Keratinocyte (primary cell): ENCODE data around the gene RPTN. TPM values are rescaled to one million over a fixed set of nuclear protein-coding genes. Genes with fewer than 3 reads are reported as not detected.
A peak's percentile ranks its signal among the peaks of the same experiment; 100 is the strongest.

Source experiments
- DNase-seq: peaks from one replicate; pipeline ENCODE4 v3.0.0-alpha.2; 2011; ENCODE audit warnings: low read depth, missing footprints, low spot score
- FAIRE-seq: peaks from 2 replicates; lab custom pipeline; 2011; peaks lifted over from hg19 to GRCh38; lab: Jason Lieb, UNC
- H2AFZ ChIP-seq: 2 replicates; pipeline ENCODE4 v1.6.0; 2012; ENCODE audit warnings: low read length, control low read depth, inconsistent platforms; ENCODE audit not compliant: control insufficient read depth
- H3K27ac ChIP-seq: 2 replicates; pipeline ENCODE4 v1.5.1; 2011; ENCODE audit warnings: low read length; ENCODE audit not compliant: control insufficient read depth, insufficient read depth
- H3K27me3 ChIP-seq: 3 replicates; pipeline ENCODE4 v1.6.0; 2011; ENCODE audit warnings: low read length; ENCODE audit not compliant: control insufficient read depth, insufficient read depth; ENCODE audit errors: extremely low read depth
- H3K36me3 ChIP-seq, 2 experiments: 2 replicates in 1 of 2; 3 replicates in 1 of 2; pipeline ENCODE4 v1.5.1; 2011; ENCODE audit warnings: low read length in 2 of 2, mild to moderate bottlenecking in 1 of 2; ENCODE audit not compliant: control insufficient read depth in 2 of 2, insufficient read depth in 2 of 2; ENCODE audit errors: extremely low read depth in 1 of 2
- H3K4me1 ChIP-seq: 3 replicates; pipeline ENCODE4 v1.5.1; 2011; ENCODE audit warnings: low read length; ENCODE audit not compliant: control insufficient read depth, insufficient read depth; ENCODE audit errors: extremely low read depth
- H3K4me2 ChIP-seq: 3 replicates; pipeline ENCODE4 v1.6.0; 2011; ENCODE audit warnings: low read depth, low read length; ENCODE audit not compliant: control insufficient read depth, insufficient read depth; ENCODE audit errors: extremely low read depth
- H3K4me3 ChIP-seq, 3 experiments: fragments of 200-600 bp in 1 of 3; sonication (generic) in 1 of 3; 2 replicates in 2 of 3; 3 replicates in 1 of 3; pipeline ENCODE4 v1.5.1; 2011 to 2016; ENCODE audit warnings: low read length in 3 of 3, mild to moderate bottlenecking in 3 of 3, control low read depth in 2 of 3, inconsistent platforms in 1 of 3, low read depth in 1 of 3, mixed read lengths in 1 of 3, mixed run types in 1 of 3, moderate library complexity in 1 of 3; ENCODE audit not compliant: control insufficient read depth in 2 of 3, insufficient read depth in 2 of 3; ENCODE audit errors: extremely low read depth in 1 of 3
- H3K79me2 ChIP-seq: 2 replicates; pipeline ENCODE4 v1.6.0; 2012; ENCODE audit warnings: low read length; ENCODE audit not compliant: control insufficient read depth, insufficient read depth
- H3K9ac ChIP-seq: 3 replicates; pipeline ENCODE4 v1.6.0; 2011; ENCODE audit warnings: low read length; ENCODE audit not compliant: control insufficient read depth, insufficient read depth; ENCODE audit errors: extremely low read depth
- H3K9me1 ChIP-seq: 3 replicates; pipeline ENCODE4 v1.6.0; 2011; ENCODE audit warnings: low read length; ENCODE audit not compliant: control insufficient read depth, insufficient read depth; ENCODE audit errors: extremely low read depth
- H3K9me3 ChIP-seq: 2 replicates; pipeline ENCODE4 v1.5.1; 2012; ENCODE audit warnings: low read depth, low read length; ENCODE audit not compliant: control insufficient read depth
- H4K20me1 ChIP-seq: 3 replicates; pipeline ENCODE4 v1.6.0; 2011; ENCODE audit warnings: low read length; ENCODE audit not compliant: control insufficient read depth, insufficient read depth; ENCODE audit errors: extremely low read depth
- CTCF ChIP-seq, 3 experiments: IDR thresholded peaks in 1 of 3; conservative IDR thresholded peaks in 1 of 3; optimal IDR thresholded peaks in 1 of 3; 2 replicates in 2 of 3; 3 replicates in 1 of 3; pipeline versions ENCODE3 to v1.5.1; 2011; ENCODE audit warnings: low read length in 3 of 3, mild to moderate bottlenecking in 3 of 3, moderate library complexity in 2 of 3, control low read depth in 1 of 3, inconsistent platforms in 1 of 3; ENCODE audit not compliant: insufficient read depth in 2 of 3; ENCODE audit errors: extremely low read depth in 1 of 3
- EZH2 ChIP-seq: IDR thresholded peaks from one replicate; pipeline ENCODE4 v1.6.1; 2012; ENCODE audit warnings: inconsistent platforms, mild to moderate bottlenecking, low read length, moderate library complexity
- dilution Hi-C: fragments of 300-500 bp; cut with MboI; formaldehyde crosslinking; loops from one replicate; pipeline ENCODE4 v1.7.0; 2020; ENCODE audit warnings: low sequenced_read_pairs; ENCODE audit not compliant: extremely low pct_ligation_motif_present
- polyA minus RNA-seq, 3 experiments: library from RNA; depleted of rRNA, polyadenylated mRNA; stranded (reverse); fragments of >200 nt; gene quantifications; 1 replicate in 1 of 3; 2 replicates in 1 of 3; 3 replicates in 1 of 3; pipeline ENCODE4 v1.2.3, GENCODE V29; 2011
- polyA plus RNA-seq, 5 experiments: library from polyadenylated mRNA; depleted of rRNA in 3 of 5; stranded (reverse) in 3 of 5; stranded (forward) in 1 of 5; unstranded in 1 of 5; fragments of >200 nt; gene quantifications; 1 replicate in 1 of 5; 2 replicates in 3 of 5; 3 replicates in 1 of 5; pipeline versions ENCODE4 v1.2.1 to v1.2.3, GENCODE V29; 2011 to 2012; ENCODE audit warnings: missing spikeins in 2 of 5, low read depth in 1 of 5, low replicate concordance in 1 of 5

The RPTN gene
- 0.37 to 0.64 TPM (median 0.42 TPM) in 3 replicates for polyA plus RNA-seq
- polyA plus RNA-seq (2011; ENCODE audit: low read depth): 10.9 TPM
- polyA plus RNA-seq (2011; cell fraction: cytosol; rRNA removed): 0.31 and 0.75 TPM in 2 replicates
- 0.99 and 3.8 TPM in 2 replicates for polyA plus RNA-seq (2011; cell fraction: nucleus; rRNA removed)
- 0.18 and 5.0 TPM in 2 replicates for polyA plus RNA-seq (2012; ENCODE audit: low replicate concordance)
- 0.43 to 1.2 TPM (median 0.49 TPM) in 3 replicates for polyA minus RNA-seq
- polyA minus RNA-seq (2011; cell fraction: cytosol; rRNA and poly(A)+ RNA removed): 0.77 TPM
- polyA minus RNA-seq (2011; cell fraction: nucleus; rRNA and poly(A)+ RNA removed): 1.2 and 1.6 TPM in 2 replicates

GRCh38 chr1:152159144-152159543 lies at the start of gene RPTN:
Gene RPTN, minus strand, starts transcription at chr1:152159228. Its CDS starts 1,339 bp downstream, at chr1:152157889.
- H4K20me1 ChIP-seq: no peaks in the 10 kb centered on the region
- H3K27me3 ChIP-seq: no peaks in the 10 kb centered on the region
- H3K4me3 ChIP-seq: no peak within 1 kb of the TSS
- no peak within 1 kb of the TSS for H2AFZ ChIP-seq
- H3K27ac ChIP-seq: no peak within 1 kb of the TSS
- FAIRE-seq (no peak), DNase-seq (no peak)
- no peak within 1 kb of the TSS for H3K9ac ChIP-seq
- dilution Hi-C loops: no loop called here
- TF ChIP-seq CTCF (optimal IDR thresholded peaks at IDR 0.05 in 1 of 3, IDR thresholded peaks at IDR 0.05 in 1 of 3, conservative IDR thresholded peaks at IDR 0.05 in 1 of 3; ENCODE audit: extremely low read depth in 1 of 3, insufficient read depth in 2 of 3, low read length in 3 of 3) (no peak), EZH2 (no peak)
- no peaks in the 10 kb centered on the region for H3K9me1 ChIP-seq
- H3K79me2 ChIP-seq: no peaks in the 10 kb centered on the region
- no peak within 1 kb of the TSS for H3K4me2 ChIP-seq
- peaks cover 14% of the 10 kb centered on the region for H3K4me1 ChIP-seq
- no peaks in the 10 kb centered on the region for H3K9me3 ChIP-seq
- H3K36me3 ChIP-seq: no peaks in the 10 kb centered on the region

GRCh38 chr1:152198982-152199381 lies 40.0 kb upstream of the RPTN start:
- dilution Hi-C loops: no loop called here

More at GRCh38 chr1:152198982-152199381, 40.0 kb upstream of the RPTN start:
- Histone ChIP-seq H3K36me3 (no peaks in the 10 kb centered on the region), H2AFZ (no peak overlapping the region), H3K79me2 (no peaks in the 10 kb centered on the region), H3K9me3 (no peaks in the 10 kb centered on the region), H3K9me1 (no peaks in the 10 kb centered on the region), H3K4me2 (no peak overlapping the region), H3K4me1 (no peaks in the 10 kb centered on the region), H4K20me1 (no peaks in the 10 kb centered on the region), H3K9ac (no peak overlapping the region), H3K4me3 (no peak overlapping the region), H3K27me3 (no peaks in the 10 kb centered on the region), H3K27ac (no peak overlapping the region)
- DNase-seq: no peak
- TF ChIP-seq CTCF (optimal IDR thresholded peaks at IDR 0.05 in 1 of 3, IDR thresholded peaks at IDR 0.05 in 1 of 3, conservative IDR thresholded peaks at IDR 0.05 in 1 of 3; ENCODE audit: extremely low read depth in 1 of 3, insufficient read depth in 2 of 3, low read length in 3 of 3): no peak
- TF ChIP-seq EZH2: no peak
- FAIRE-seq: peak; percentile 29
